SK-N-SH treated with all-trans-retinoic acid at 6 μM for 48 hours (cell line): ENCODE data around the gene TSPAN14.

ENCODE experiments used
- ATAC-seq: fragments of 200-7000 bp; cut with Tn5 transposase; 3 replicates; pipeline ENCODE4 v1.9.1; 2020; ENCODE audit warnings: mild to moderate bottlenecking, moderate library complexity
- ARNTL ChIP-seq: fragments of 450-650 bp; formaldehyde crosslinking; IDR thresholded peaks from 2 replicates; pipeline ENCODE4 v1.5.0; 2020; ENCODE audit warnings: low read depth, mild to moderate bottlenecking, moderate library complexity, borderline replicate concordance
- BACH2 ChIP-seq: fragments of 250-450 bp; sonication (Bioruptor Pico); IDR thresholded peaks from 2 replicates; pipeline ENCODE4 v1.9.0; 2021; ENCODE audit warnings: mild to moderate bottlenecking, borderline replicate concordance
- CSDC2 ChIP-seq: fragments of 250-450 bp; sonication (Bioruptor Pico); IDR thresholded peaks from 2 replicates; pipeline ENCODE4 v1.5.0; 2020; ENCODE audit warnings: mild to moderate bottlenecking, moderate library complexity
- ESRRG ChIP-seq: fragments of 250-450 bp; sonication (Bioruptor Pico); IDR thresholded peaks from 2 replicates; pipeline ENCODE4 v1.6.1; 2021; ENCODE audit warnings: mild to moderate bottlenecking
- ISL1 ChIP-seq: fragments of 250-450 bp; sonication (Bioruptor Pico); IDR thresholded peaks from 2 replicates; pipeline ENCODE4 v2.1.2; 2022; ENCODE audit warnings: mild to moderate bottlenecking, moderate library complexity
- OSR1 ChIP-seq: fragments of 250-450 bp; sonication (Bioruptor Pico); IDR thresholded peaks from 2 replicates; pipeline ENCODE4 v1.8.0; 2022; ENCODE audit warnings: moderate library complexity, mild to moderate bottlenecking, inconsistent platforms
- PPARA ChIP-seq: fragments of 250-450 bp; sonication (Bioruptor Pico); IDR thresholded peaks from 2 replicates; pipeline ENCODE4 v1.5.0; 2020; ENCODE audit warnings: mild to moderate bottlenecking, borderline replicate concordance
- RARB ChIP-seq: fragments of 250-450 bp; sonication (Bioruptor Pico); IDR thresholded peaks from 2 replicates; pipeline ENCODE4 v1.8.0; 2021; ENCODE audit warnings: mild to moderate bottlenecking, moderate library complexity
- SNAI2 ChIP-seq: fragments of 250-450 bp; sonication (Bioruptor Pico); IDR thresholded peaks from 2 replicates; pipeline ENCODE4 v1.5.0; 2020; ENCODE audit warnings: mild to moderate bottlenecking, moderate library complexity
- TOX ChIP-seq: fragments of 250-450 bp; sonication (Bioruptor Pico); IDR thresholded peaks from 2 replicates; pipeline ENCODE4 v1.8.0; 2021; ENCODE audit warnings: mild to moderate bottlenecking, moderate library complexity, borderline replicate concordance
- ZC3H10 ChIP-seq: fragments of 250-450 bp; sonication (Bioruptor Pico); IDR thresholded peaks from 2 replicates; pipeline ENCODE4 v1.5.1; 2021; ENCODE audit warnings: mild to moderate bottlenecking, moderate library complexity
- ZFP3 ChIP-seq: fragments of 250-450 bp; sonication (Bioruptor Pico); IDR thresholded peaks from 2 replicates; pipeline ENCODE4 v1.5.0; 2020; ENCODE audit warnings: mild to moderate bottlenecking, moderate library complexity
- ZFP30 ChIP-seq: fragments of 450-650 bp; formaldehyde crosslinking; IDR thresholded peaks from 2 replicates; pipeline ENCODE4 v1.5.0; 2022; ENCODE audit warnings: mild to moderate bottlenecking, moderate library complexity
- ZNF565 ChIP-seq: fragments of 450-650 bp; formaldehyde crosslinking; conservative IDR thresholded peaks from 2 replicates; pipeline ENCODE4 v1.5.0; 2020; ENCODE audit warnings: low read depth, mild to moderate bottlenecking, moderate library complexity
- ZNF70 ChIP-seq: fragments of 450-650 bp; formaldehyde crosslinking; IDR thresholded peaks from 2 replicates; pipeline ENCODE4 v1.5.0; 2020; ENCODE audit warnings: mild to moderate bottlenecking, moderate library complexity
- ZNF8 ChIP-seq: fragments of 450-650 bp; formaldehyde crosslinking; IDR thresholded peaks from 2 replicates; pipeline ENCODE4 v1.5.0; 2020; ENCODE audit warnings: mild to moderate bottlenecking, moderate library complexity
- TF ChIP-seq, protein P1 (sequence below): fragments of 250-450 bp; sonication (Bioruptor Pico); IDR thresholded peaks from 2 replicates; pipeline ENCODE4 v1.5.0; 2020; ENCODE audit warnings: mild to moderate bottlenecking, moderate library complexity
- TF ChIP-seq, protein P2 (sequence below): fragments of 250-450 bp; sonication (Bioruptor Pico); IDR thresholded peaks from 2 replicates; pipeline ENCODE4 v1.5.1; 2021; ENCODE audit warnings: mild to moderate bottlenecking, moderate library complexity
- TF ChIP-seq, protein P3 (sequence below): fragments of 250-450 bp; sonication (Bioruptor Pico); IDR thresholded peaks from 2 replicates; pipeline ENCODE4 v1.8.0; 2021; ENCODE audit warnings: low read depth, mild to moderate bottlenecking, moderate library complexity, borderline replicate concordance
- TF ChIP-seq, protein P4 (sequence below): fragments of 250-450 bp; sonication (Bioruptor Pico); IDR thresholded peaks from 2 replicates; pipeline ENCODE4 v1.8.0; 2020; ENCODE audit warnings: mild to moderate bottlenecking, moderate library complexity, borderline replicate concordance
- TF ChIP-seq, protein P5 (sequence below): fragments of 250-450 bp; sonication (Bioruptor Pico); IDR thresholded peaks from 2 replicates; pipeline ENCODE4 v1.5.1; 2020; ENCODE audit warnings: low read depth, mild to moderate bottlenecking, moderate library complexity

Gene TSPAN14

DNA sequence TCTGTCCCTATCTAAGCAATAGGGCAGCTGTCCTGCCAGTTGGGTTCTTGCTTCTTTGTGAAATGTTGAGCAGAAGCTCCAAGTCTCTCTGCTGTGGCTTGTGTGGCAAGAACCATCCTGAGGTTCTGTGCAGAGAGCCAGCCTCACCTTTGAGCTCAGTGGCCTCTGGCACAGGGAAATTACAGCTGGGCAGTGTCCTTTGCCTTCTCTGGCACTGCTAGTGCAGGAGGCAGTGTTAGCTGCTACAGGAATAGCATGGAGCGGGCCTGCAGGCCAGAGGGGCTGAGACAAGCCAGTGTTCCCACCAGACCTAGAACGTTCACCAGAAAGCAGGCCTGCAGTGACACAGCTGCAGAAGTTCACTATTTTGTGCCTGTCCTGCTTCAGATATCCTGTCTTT is 44.0 kb upstream of the TSPAN14 start:
- TF ChIP-seq ARNTL (no peak), BACH2 (CRISPR knock-in tag) (no peak), ISL1 (CRISPR knock-in tag) (no peak), ZFP30 (CRISPR knock-in tag) (no peak)
- no peak for ATAC-seq

DNA sequence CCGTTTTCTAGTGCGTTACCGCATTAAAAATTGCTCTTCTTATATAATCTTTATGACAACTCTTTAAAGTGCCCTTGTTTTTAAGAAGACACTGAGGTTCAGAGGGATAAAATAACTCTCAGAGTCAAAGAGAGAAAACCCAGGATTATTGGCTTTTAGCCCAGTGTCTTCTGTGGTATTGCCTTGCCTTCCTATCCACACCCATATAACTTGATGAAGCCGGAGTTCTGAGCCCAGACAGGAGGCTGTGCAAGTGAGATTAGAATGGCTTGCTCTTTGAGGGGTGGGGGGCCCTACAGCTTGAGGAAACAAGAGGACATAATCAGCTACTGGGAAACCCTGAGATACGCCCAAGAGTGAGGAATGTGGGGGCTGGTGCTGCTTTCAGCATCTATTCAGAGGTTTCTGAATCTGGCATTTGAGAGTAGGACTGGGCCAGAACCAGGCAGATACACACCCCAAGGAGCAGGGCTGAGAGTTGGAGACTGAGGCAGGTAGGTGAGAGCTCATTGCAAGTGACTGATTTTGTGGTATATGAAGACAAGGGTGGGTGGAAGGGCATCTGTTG is 43.4 kb upstream of the TSPAN14 start:
- ATAC-seq: no peak

DNA sequence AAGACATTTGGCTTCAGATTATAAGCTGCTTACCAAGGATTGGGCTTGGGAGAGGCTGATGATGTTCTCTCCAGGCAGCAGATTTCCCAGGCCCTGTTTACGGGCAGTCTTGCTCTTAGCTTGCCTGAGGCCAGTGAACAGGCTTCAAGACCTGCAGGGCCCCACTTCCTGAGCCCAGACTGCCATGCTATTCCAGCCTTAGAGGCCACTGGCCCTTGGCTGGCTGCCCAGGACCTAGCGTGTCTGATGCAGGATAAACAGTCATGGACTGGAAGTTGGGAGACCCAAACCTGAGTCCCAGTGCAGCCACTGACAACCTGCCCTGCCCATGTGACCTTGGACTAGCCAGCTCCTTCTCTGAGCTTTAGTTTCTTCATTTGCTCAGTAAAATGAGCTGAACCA is 42.8 kb upstream of the TSPAN14 start:
- no peak for TF ChIP-seq ISL1 (CRISPR knock-in tag)
- no peak for TF ChIP-seq ZC3H10 (CRISPR knock-in tag)
- no peak for TF ChIP-seq TOX
- TF ChIP-seq, protein P1, sequence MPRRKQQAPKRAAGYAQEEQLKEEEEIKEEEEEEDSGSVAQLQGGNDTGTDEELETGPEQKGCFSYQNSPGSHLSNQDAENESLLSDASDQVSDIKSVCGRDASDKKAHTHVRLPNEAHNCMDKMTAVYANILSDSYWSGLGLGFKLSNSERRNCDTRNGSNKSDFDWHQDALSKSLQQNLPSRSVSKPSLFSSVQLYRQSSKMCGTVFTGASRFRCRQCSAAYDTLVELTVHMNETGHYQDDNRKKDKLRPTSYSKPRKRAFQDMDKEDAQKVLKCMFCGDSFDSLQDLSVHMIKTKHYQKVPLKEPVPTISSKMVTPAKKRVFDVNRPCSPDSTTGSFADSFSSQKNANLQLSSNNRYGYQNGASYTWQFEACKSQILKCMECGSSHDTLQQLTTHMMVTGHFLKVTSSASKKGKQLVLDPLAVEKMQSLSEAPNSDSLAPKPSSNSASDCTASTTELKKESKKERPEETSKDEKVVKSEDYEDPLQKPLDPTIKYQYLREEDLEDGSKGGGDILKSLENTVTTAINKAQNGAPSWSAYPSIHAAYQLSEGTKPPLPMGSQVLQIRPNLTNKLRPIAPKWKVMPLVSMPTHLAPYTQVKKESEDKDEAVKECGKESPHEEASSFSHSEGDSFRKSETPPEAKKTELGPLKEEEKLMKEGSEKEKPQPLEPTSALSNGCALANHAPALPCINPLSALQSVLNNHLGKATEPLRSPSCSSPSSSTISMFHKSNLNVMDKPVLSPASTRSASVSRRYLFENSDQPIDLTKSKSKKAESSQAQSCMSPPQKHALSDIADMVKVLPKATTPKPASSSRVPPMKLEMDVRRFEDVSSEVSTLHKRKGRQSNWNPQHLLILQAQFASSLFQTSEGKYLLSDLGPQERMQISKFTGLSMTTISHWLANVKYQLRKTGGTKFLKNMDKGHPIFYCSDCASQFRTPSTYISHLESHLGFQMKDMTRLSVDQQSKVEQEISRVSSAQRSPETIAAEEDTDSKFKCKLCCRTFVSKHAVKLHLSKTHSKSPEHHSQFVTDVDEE (CRISPR knock-in tag): no peak
- TF ChIP-seq ZFP3: no peak
- no peak for TF ChIP-seq ZNF565 (CRISPR knock-in tag)
- no peak for TF ChIP-seq ZFP30 (CRISPR knock-in tag)
- TF ChIP-seq SNAI2 (CRISPR knock-in tag): no peak
- TF ChIP-seq ZNF70 (CRISPR knock-in tag): no peak
- no peak for TF ChIP-seq ESRRG
- TF ChIP-seq, protein P2, sequence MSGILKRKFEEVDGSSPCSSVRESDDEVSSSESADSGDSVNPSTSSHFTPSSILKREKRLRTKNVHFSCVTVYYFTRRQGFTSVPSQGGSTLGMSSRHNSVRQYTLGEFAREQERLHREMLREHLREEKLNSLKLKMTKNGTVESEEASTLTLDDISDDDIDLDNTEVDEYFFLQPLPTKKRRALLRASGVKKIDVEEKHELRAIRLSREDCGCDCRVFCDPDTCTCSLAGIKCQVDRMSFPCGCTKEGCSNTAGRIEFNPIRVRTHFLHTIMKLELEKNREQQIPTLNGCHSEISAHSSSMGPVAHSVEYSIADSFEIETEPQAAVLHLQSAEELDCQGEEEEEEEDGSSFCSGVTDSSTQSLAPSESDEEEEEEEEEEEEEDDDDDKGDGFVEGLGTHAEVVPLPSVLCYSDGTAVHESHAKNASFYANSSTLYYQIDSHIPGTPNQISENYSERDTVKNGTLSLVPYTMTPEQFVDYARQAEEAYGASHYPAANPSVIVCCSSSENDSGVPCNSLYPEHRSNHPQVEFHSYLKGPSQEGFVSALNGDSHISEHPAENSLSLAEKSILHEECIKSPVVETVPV (CRISPR knock-in tag): no peak
- TF ChIP-seq OSR1: no peak
- no peak for ATAC-seq

More for the DNA sequence above, 43.4 kb upstream of the TSPAN14 start:
- TF ChIP-seq RARB (CRISPR knock-in tag): no peak
- no peak for TF ChIP-seq PPARA (CRISPR knock-in tag)
- TF ChIP-seq, protein P3, sequence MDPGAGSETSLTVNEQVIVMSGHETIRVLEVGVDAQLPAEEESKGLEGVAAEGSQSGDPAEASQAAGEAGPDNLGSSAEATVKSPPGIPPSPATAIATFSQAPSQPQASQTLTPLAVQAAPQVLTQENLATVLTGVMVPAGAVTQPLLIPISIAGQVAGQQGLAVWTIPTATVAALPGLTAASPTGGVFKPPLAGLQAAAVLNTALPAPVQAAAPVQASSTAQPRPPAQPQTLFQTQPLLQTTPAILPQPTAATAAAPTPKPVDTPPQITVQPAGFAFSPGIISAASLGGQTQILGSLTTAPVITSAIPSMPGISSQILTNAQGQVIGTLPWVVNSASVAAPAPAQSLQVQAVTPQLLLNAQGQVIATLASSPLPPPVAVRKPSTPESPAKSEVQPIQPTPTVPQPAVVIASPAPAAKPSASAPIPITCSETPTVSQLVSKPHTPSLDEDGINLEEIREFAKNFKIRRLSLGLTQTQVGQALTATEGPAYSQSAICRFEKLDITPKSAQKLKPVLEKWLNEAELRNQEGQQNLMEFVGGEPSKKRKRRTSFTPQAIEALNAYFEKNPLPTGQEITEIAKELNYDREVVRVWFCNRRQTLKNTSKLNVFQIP: no peak
- TF ChIP-seq ESRRG: no peak
- TF ChIP-seq SNAI2 (CRISPR knock-in tag): no peak
- TF ChIP-seq, all 23 proteins: peak for 0

DNA sequence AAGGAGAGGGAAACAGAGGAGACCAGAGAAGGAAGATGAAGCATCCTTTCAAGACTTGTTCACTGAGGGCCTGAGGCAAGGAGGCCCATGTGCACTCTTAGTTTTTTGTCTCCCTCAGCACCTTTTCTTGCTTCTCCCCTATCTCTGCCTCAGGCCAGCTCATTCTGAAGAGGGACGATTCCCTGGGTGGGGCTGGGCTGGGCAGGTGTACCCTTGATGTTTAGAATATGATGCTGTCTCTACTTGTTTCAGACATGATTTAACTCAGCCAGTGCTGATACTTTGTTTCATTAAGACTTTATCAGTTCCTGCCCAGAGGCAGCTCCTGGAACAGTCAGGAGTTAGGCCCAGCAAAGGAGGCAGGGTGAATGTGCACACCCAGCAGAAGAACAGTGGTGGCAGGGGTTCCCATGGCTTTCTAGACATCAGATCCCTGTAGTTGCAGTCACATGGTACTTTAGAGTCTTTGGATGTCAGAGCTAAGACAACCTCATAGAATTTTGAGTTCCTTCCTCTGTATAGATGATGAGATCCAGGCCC is 42.4 kb upstream of the TSPAN14 start:
- no peak for ATAC-seq
- TF ChIP-seq RARB (CRISPR knock-in tag): no peak
- TF ChIP-seq, protein P1 (CRISPR knock-in tag): no peak
- no peak for TF ChIP-seq ESRRG
- TF ChIP-seq BACH2 (CRISPR knock-in tag): no peak
- TF ChIP-seq ARNTL: no peak
- no peak for TF ChIP-seq ZNF565 (CRISPR knock-in tag)
- TF ChIP-seq, protein P4, sequence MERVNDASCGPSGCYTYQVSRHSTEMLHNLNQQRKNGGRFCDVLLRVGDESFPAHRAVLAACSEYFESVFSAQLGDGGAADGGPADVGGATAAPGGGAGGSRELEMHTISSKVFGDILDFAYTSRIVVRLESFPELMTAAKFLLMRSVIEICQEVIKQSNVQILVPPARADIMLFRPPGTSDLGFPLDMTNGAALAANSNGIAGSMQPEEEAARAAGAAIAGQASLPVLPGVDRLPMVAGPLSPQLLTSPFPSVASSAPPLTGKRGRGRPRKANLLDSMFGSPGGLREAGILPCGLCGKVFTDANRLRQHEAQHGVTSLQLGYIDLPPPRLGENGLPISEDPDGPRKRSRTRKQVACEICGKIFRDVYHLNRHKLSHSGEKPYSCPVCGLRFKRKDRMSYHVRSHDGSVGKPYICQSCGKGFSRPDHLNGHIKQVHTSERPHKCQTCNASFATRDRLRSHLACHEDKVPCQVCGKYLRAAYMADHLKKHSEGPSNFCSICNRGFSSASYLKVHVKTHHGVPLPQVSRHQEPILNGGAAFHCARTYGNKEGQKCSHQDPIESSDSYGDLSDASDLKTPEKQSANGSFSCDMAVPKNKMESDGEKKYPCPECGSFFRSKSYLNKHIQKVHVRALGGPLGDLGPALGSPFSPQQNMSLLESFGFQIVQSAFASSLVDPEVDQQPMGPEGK (CRISPR knock-in tag): no peak
- TF ChIP-seq CSDC2 (CRISPR knock-in tag): no peak
- TF ChIP-seq PPARA (CRISPR knock-in tag): no peak
- TF ChIP-seq ZNF8: no peak
- no peak for TF ChIP-seq ZC3H10 (CRISPR knock-in tag)
- TF ChIP-seq ZFP3: no peak
- no peak for TF ChIP-seq SNAI2 (CRISPR knock-in tag)
- TF ChIP-seq, protein P5, sequence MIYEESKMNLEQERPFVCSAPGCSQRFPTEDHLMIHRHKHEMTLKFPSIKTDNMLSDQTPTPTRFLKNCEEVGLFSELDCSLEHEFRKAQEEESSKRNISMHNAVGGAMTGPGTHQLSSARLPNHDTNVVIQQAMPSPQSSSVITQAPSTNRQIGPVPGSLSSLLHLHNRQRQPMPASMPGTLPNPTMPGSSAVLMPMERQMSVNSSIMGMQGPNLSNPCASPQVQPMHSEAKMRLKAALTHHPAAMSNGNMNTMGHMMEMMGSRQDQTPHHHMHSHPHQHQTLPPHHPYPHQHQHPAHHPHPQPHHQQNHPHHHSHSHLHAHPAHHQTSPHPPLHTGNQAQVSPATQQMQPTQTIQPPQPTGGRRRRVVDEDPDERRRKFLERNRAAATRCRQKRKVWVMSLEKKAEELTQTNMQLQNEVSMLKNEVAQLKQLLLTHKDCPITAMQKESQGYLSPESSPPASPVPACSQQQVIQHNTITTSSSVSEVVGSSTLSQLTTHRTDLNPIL (CRISPR knock-in tag): no peak
- TF ChIP-seq OSR1: no peak
- TF ChIP-seq ISL1 (CRISPR knock-in tag): no peak
